Fibroblast of lung (primary cell): ENCODE results near the gene SEMA4B. TPM values are rescaled to one million over a fixed set of nuclear protein-coding genes. Genes with fewer than 3 reads are reported as not detected.

Source experiments
- DNase-seq, 2 donors: peaks; one replicate each; pipeline versions ENCODE4 v3.0.0 to v3.0.0-alpha.2; 2010; ENCODE audit warnings: low read depth in 2 of 2
- H2AFZ ChIP-seq: 2 replicates; pipeline ENCODE4 v1.5.1; 2012; ENCODE audit warnings: low read length, control low read depth, inconsistent platforms
- H3K27ac ChIP-seq: 2 replicates; pipeline ENCODE4 v1.5.1; 2011; ENCODE audit warnings: low read length, control low read depth; ENCODE audit not compliant: insufficient read depth
- H3K27me3 ChIP-seq: 2 replicates; pipeline ENCODE4 v1.5.1; 2011; ENCODE audit warnings: mild to moderate bottlenecking, low read length; ENCODE audit not compliant: control insufficient read depth, insufficient read depth
- H3K36me3 ChIP-seq: 2 replicates; pipeline ENCODE4 v1.5.1; 2011; ENCODE audit warnings: low read length; ENCODE audit not compliant: control insufficient read depth, insufficient read depth
- H3K4me1 ChIP-seq: 2 replicates; pipeline ENCODE4 v1.5.1; 2011; ENCODE audit warnings: low read length; ENCODE audit not compliant: control insufficient read depth, insufficient read depth; ENCODE audit errors: extremely low read depth
- H3K4me2 ChIP-seq: 2 replicates; pipeline ENCODE4 v1.5.1; 2011; ENCODE audit warnings: low read length, control low read depth; ENCODE audit not compliant: insufficient read depth; ENCODE audit errors: extremely low read depth
- H3K4me3 ChIP-seq, 4 experiments: fragments of 200-600 bp in 1 of 4; sonication (generic) in 1 of 4; replicated peaks in 1 of 4; 2 replicates each; pipeline ENCODE4 v1.5.1; 2011 to 2016; ENCODE audit warnings: low read length in 4 of 4, low read depth in 3 of 4, mild to moderate bottlenecking in 3 of 4, control low read depth in 2 of 4, inconsistent platforms in 1 of 4, mixed read lengths in 1 of 4; ENCODE audit not compliant: insufficient read depth in 1 of 4; ENCODE audit errors: control extremely low read depth in 1 of 4
- H3K79me2 ChIP-seq: 2 replicates; pipeline ENCODE4 v1.5.1; 2012; ENCODE audit warnings: mild to moderate bottlenecking, low read length, inconsistent platforms; ENCODE audit not compliant: control insufficient read depth, insufficient read depth
- H3K9ac ChIP-seq: 2 replicates; pipeline ENCODE4 v1.5.1; 2011; ENCODE audit warnings: mild to moderate bottlenecking, low read length, control low read depth; ENCODE audit not compliant: insufficient read depth
- H3K9me3 ChIP-seq: 2 replicates; pipeline ENCODE4 v1.5.1; 2012; ENCODE audit warnings: low read depth, low read length; ENCODE audit not compliant: control insufficient read depth, insufficient read depth
- H4K20me1 ChIP-seq: 2 replicates; pipeline ENCODE4 v1.5.1; 2011; ENCODE audit warnings: low read length; ENCODE audit not compliant: control insufficient read depth, insufficient read depth; ENCODE audit errors: extremely low read depth
- EZH2 ChIP-seq: IDR thresholded peaks from 2 replicates; pipeline ENCODE4 v1.5.1; 2012; ENCODE audit warnings: low read length, control low read depth, mild to moderate bottlenecking; ENCODE audit errors: missing control alignments
- polyA plus RNA-seq, 2 donors: library from polyadenylated mRNA; depleted of rRNA in 1 of 2; stranded (reverse) in 1 of 2; unstranded in 1 of 2; fragments of >200 nt; gene quantifications; 2 replicates each; pipeline ENCODE4 v1.2.1, GENCODE V29; 2011 to 2012; ENCODE audit warnings: missing spikeins in 1 of 2
- total RNA-seq: library from RNA; depleted of rRNA; stranded (reverse); fragments of >200 nt; gene quantifications from 2 replicates; pipeline ENCODE4 v1.2.1, GENCODE V29; 2014
- TF ChIP-seq, protein P1 (sequence below), 2 donors: IDR thresholded peaks in 1 of 2; conservative IDR thresholded peaks in 1 of 2; 1 replicate in 1 of 2; 2 replicates in 1 of 2; pipeline ENCODE4 v1.5.1; 2011 to 2012; ENCODE audit warnings: low read length in 2 of 2, control low read depth in 1 of 2, inconsistent platforms in 1 of 2, low read depth in 1 of 2, mild to moderate bottlenecking in 1 of 2

The SEMA4B gene
- total and polyA plus RNA-seq, 2 donors (not counting 1 experiment from before 2014, with no cell fraction given) = 12.8 to 30.4 TPM

DNA sequence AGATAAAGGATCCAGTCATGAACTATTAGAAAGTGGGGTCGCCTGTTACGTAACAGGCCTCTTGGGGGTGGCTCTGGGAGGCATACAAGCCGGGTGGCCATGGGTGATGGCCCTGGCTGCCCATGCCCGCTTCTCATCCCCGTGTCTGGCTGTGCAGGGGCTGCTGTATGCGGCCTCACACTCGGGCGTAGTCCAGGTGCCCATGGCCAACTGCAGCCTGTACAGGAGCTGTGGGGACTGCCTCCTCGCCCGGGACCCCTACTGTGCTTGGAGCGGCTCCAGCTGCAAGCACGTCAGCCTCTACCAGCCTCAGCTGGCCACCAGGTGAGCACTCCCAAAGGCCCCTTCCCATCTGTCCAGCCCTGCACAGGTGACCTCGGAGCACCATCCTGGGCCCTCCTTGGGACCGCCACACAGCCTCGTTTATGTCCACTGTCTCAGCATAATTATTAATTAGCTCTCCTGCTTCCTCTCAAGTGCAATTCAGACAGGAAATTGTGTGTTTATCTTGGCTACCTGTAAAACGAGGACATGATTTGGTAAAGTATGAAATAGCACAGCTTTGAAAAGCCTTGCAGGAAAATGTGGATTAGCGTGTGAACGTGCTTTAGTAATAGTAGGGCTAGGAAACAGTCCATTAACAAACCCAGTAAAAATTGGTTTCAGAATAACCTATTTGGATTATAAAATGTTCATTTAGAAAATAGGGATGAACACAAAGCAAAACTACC, 24.5 kb downstream of the SEMA4B start:
- TF ChIP-seq, protein P1, sequence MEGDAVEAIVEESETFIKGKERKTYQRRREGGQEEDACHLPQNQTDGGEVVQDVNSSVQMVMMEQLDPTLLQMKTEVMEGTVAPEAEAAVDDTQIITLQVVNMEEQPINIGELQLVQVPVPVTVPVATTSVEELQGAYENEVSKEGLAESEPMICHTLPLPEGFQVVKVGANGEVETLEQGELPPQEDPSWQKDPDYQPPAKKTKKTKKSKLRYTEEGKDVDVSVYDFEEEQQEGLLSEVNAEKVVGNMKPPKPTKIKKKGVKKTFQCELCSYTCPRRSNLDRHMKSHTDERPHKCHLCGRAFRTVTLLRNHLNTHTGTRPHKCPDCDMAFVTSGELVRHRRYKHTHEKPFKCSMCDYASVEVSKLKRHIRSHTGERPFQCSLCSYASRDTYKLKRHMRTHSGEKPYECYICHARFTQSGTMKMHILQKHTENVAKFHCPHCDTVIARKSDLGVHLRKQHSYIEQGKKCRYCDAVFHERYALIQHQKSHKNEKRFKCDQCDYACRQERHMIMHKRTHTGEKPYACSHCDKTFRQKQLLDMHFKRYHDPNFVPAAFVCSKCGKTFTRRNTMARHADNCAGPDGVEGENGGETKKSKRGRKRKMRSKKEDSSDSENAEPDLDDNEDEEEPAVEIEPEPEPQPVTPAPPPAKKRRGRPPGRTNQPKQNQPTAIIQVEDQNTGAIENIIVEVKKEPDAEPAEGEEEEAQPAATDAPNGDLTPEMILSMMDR (conservative IDR thresholded peaks at IDR 0.05 in 1 of 2, IDR thresholded peaks at IDR 0.05 in 1 of 2; ENCODE audit: low read depth in 1 of 2, low read length in 2 of 2) = no peak
- no peak for TF ChIP-seq EZH2
- no peak for DNase-seq
- Histone ChIP-seq H3K4me3 (no peak overlapping the region), H3K9me3 (no peaks in the 10 kb centered on the region), H2AFZ (no peak overlapping the region), H4K20me1 (no peaks in the 10 kb centered on the region), H3K4me1 (peaks cover 3% of the 10 kb centered on the region), H3K4me2 (no peak overlapping the region), H3K27me3 (no peaks in the 10 kb centered on the region), H3K9ac (no peak overlapping the region), H3K27ac (no peak overlapping the region), H3K79me2 (no peaks in the 10 kb centered on the region), H3K36me3 (peaks cover 10% of the 10 kb centered on the region)

DNA sequence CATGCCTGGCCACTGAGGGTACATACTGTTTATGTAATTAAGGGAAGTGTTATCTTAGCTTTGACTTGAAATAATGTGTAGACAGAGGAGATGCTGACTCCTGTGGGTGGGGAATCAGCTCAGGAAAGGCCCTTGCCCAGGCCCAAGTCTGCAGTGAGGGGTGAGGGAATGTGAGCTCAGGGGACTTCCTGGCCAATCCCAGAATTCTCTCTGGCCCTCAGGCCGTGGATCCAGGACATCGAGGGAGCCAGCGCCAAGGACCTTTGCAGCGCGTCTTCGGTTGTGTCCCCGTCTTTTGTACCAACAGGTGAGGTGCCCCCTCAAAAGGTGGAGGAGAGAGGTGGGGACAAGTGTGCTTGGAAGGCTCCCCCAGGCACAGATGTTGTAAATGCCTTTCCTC, 26.2 kb downstream of the SEMA4B start:
- Histone ChIP-seq H3K9me3 (no peaks in the 10 kb centered on the region), H3K79me2 (peaks cover 5% of the 10 kb centered on the region), H3K36me3 (peaks cover 17% of the 10 kb centered on the region), H2AFZ (no peak overlapping the region), H4K20me1 (no peaks in the 10 kb centered on the region), H3K4me2 (no peak overlapping the region), H3K27ac (no peak overlapping the region), H3K27me3 (no peaks in the 10 kb centered on the region), H3K9ac (no peak overlapping the region), H3K4me1 (peaks cover 3% of the 10 kb centered on the region), H3K4me3 (no peak overlapping the region)
- TF ChIP-seq, protein P1 (conservative IDR thresholded peaks at IDR 0.05 in 1 of 2, IDR thresholded peaks at IDR 0.05 in 1 of 2; ENCODE audit: low read depth in 1 of 2, low read length in 2 of 2) = no peak
- TF ChIP-seq EZH2 = no peak
- DNase-seq = no peak

DNA sequence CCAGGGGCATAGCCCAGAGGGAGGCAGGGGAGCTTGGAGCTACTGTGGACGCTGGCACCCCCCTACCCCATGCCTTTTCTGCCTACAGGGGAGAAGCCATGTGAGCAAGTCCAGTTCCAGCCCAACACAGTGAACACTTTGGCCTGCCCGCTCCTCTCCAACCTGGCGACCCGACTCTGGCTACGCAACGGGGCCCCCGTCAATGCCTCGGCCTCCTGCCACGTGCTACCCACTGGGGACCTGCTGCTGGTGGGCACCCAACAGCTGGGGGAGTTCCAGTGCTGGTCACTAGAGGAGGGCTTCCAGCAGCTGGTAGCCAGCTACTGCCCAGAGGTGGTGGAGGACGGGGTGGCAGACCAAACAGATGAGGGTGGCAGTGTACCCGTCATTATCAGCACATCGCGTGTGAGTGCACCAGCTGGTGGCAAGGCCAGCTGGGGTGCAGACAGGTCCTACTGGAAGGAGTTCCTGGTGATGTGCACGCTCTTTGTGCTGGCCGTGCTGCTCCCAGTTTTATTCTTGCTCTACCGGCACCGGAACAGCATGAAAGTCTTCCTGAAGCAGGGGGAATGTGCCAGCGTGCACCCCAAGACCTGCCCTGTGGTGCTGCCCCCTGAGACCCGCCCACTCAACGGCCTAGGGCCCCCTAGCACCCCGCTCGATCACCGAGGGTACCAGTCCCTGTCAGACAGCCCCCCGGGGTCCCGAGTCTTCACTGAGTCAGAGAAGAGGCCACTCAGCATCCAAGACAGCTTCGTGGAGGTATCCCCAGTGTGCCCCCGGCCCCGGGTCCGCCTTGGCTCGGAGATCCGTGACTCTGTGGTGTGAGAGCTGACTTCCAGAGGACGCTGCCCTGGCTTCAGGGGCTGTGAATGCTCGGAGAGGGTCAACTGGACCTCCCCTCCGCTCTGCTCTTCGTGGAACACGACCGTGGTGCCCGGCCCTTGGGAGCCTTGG, 27.0 kb downstream of the SEMA4B start:
- Histone ChIP-seq H3K9ac (no peak overlapping the region), H3K27me3 (no peaks in the 10 kb centered on the region), H3K36me3 (peaks cover 17% of the 10 kb centered on the region), H2AFZ (no peak overlapping the region), H3K79me2 (peaks cover 8% of the 10 kb centered on the region), H3K4me1 (peaks cover 4% of the 10 kb centered on the region), H3K4me2 (no peak overlapping the region), H3K9me3 (no peaks in the 10 kb centered on the region), H4K20me1 (no peaks in the 10 kb centered on the region), H3K27ac (no peak overlapping the region), H3K4me3 (no peak overlapping the region)
- no peak for DNase-seq
- TF ChIP-seq, protein P1 (conservative IDR thresholded peaks at IDR 0.05 in 1 of 2, IDR thresholded peaks at IDR 0.05 in 1 of 2; ENCODE audit: low read depth in 1 of 2, low read length in 2 of 2) = no peak
- TF ChIP-seq EZH2 = no peak
